ENCODE data around the gene ATP6V0E1.

The ATP6V0E1 gene

DNA sequence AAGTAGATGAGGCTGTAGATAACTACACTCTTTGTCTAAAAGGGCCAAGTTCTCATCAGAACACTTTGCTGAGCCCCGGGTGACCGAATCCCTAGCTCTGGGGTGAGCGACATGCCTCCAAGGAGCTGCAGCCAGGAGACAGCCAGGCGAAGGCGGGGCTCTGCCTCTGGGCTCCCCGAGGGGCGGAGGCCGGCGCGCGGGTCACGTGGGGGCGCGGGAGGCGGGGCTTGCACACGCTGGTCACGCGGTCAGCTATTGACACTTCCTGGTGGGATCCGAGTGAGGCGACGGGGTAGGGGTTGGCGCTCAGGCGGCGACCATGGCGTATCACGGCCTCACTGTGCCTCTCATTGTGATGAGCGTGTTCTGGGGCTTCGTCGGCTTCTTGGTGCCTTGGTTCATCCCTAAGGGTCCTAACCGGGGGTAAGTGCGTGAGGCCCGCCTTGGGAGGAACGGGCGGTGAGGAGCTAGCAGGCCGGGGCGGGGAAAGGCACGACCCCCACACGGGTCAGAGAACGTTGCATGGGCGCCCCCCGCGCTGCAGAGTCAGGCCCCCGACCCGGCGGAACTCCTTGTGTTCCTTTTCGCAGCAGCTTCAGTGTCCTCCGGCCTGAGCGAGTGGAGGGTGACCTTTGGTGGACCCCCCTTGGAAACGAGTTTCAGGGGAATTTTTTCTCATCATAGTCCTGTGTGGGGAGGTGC lies at the start of gene ATP6V0E1:
ATP6V0E1 (plus strand) TSS at position 230 of the 702 bp plus-strand sequence; CDS start at position 320, 90 bp downstream.
- DNase-seq, result peak; percentile 88

DNA sequence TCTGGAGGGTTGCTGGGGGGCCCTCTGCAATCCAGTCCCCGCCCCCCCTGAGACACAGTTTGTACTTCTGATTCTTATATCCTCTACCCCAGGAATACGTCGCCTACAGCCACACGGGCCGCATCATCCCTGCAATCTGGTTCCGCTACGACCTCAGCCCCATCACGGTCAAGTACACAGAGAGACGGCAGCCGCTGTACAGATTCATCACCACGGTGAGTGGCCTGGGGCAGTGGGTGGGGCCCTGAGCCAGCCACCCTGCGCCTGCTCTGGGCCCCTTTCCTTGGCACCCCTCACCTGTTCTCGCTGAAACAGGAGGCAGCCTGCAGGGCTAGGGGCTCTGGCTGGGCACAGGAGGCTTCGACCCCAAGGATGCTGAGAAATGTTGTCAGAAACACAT lies 48.5 kb upstream of the ATP6V0E1 start:
- DNase-seq, result no peak

GRCh38 chr5:172936401-172936800 lies 47.2 kb upstream of the ATP6V0E1 start:
- no peak for DNase-seq

GRCh38 chr5:172939071-172939470 lies 44.5 kb upstream of the ATP6V0E1 start:
- peak; percentile 16 for DNase-seq

- DNase-seq, result no peak
These were observed 43.8 kb upstream of the ATP6V0E1 start for GRCh38 chr5:172939611-172940267.

DNA sequence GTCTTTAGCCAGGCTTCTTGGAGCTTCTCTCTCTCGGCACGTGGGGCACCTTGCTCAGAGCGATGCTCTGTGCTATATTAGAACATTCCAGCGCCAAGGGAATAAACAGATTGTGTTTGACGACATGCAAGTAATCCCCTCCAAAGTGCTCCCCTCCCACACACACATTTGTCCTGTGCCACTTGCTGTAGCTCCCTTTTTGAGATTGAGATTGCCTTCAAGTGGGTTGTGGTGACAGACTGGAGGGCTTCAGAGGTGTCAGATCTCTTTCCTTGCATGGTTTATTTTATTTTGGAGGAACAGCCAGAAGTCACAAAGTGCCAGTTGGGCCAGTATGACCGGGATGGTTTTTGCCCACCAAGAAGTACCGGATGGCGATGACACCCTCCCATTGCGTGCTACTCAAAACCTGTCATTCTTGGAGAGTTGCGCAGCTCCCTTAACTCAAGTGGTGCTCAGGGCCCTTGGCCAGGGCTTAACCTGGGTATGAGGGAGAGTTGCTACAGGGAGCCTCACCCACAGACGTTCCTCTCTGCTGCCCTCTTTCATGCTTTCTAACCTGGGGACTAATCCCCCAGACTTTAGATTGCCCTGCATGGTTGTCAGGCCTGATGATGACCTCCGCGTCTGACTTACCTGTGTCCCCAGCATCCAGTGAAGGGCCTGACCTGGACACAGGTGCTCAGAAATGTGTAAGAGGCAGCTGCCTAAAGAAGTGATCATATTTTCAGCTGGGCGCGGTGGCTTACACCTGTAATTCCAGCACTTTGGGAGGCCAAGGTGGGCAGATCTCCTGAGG lies 43.1 kb upstream of the ATP6V0E1 start:
- no peak for DNase-seq

DNA sequence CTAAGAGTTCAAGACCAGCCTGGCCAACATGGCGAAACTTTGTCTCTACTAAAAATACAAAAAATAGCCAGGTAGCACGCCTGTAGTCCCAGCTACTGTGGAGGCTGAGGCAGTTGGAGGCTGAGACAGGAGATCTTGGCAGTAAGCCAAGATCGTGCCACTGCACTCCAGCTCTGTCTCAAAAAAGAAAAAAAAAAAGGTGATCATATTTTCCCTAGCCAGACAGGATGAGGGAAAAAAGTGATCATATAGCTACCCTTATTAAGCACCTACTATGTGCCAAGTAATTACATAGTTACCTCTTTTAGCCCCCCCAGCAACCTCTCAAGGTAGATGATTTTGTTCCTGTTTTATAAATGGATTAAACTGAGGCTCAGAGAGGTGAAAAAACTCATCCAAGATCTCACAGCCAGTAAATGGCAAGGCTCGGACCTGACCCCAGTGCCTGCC lies 42.5 kb upstream of the ATP6V0E1 start:
- DNase-seq, result no peak

DNA sequence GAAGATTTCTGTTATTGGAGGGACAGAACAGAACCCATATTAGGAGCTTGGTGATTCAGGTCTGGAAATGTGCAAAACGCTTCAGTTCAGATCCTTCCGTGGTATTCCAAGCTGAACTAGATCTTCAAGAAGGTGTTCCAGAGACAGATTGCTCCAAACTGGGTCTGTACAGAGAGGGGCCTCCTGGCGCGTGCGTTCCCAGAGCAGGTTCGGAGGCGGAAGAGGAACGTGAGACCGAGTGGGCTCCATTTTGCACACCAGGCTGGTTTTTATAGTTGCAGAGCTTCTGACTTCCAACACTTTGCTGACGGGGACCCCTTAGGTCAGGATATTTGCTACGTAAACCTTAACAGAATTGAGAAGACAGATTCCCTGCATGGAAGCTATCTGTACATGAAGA lies 41.0 kb upstream of the ATP6V0E1 start:
- no peak for DNase-seq

GRCh38 chr5:172943283-172943841 lies 40.2 kb upstream of the ATP6V0E1 start:
- no peak for DNase-seq

DNA sequence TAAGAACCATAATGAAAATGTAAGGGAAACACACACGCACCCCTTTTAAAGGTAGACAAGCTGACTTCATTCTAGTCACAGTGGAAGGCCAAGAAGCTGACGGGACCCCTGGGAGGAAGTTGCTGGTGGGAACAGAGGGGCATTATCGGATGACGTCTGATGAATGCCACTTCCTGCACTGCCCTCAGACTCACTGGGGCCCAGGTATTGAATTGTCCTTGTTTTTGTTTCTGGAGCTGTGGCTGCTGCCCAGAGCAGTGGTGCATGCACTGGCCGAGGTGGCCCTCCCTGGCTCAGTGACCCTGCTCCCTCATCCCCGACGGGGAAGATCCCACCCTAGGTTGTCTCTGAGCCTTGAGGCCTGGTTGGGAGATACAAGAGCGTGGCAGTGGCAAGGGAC lies 39.7 kb upstream of the ATP6V0E1 start:
- no peak for DNase-seq

- DNase-seq, result no peak
These were observed 38.8 kb upstream of the ATP6V0E1 start for GRCh38 chr5:172944741-172945140.

DNA sequence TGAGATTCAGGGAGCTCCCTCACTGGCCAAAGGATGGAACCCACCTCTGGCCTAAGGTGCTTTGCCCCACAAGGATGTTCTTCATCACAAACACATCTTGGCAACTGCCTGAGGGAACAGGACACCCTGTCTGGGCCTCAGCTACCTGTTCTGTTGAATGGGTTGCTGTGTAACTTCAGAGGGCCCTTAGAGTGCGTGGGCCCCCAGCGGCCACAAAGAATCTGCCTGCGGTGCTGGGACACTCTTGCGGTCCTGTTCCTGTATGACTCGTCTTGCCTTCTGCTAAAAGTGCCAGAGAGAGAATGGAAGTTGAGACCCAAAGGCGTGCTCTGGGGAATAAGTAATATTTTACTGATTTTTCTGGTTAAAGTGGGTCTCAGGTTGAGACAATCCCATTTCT lies 38.4 kb upstream of the ATP6V0E1 start:
- DNase-seq, result no peak

DNA sequence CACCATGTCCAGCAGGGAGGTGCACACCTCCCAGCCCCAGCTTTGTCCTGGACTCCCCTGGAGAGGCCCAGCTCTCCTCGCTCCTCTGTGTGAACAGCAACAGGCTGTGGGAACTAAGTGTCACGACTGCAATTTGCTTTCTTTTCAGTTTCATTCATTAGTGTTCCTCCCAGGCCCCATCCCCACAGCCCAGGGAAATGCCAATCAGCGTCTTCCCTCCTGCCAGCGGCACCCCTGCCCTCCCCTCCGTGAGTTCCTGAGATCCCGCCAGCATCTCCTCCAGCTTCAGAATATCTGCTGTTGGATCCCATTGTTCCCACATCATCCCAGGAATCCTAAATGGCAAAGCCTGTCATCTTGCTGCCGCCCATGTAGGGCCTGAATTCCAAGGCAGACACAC lies 37.4 kb upstream of the ATP6V0E1 start:
- DNase-seq, result no peak

- DNase-seq, result no peak
These were observed 34.1 kb upstream of the ATP6V0E1 start for GRCh38 chr5:172949426-172949825.

DNA sequence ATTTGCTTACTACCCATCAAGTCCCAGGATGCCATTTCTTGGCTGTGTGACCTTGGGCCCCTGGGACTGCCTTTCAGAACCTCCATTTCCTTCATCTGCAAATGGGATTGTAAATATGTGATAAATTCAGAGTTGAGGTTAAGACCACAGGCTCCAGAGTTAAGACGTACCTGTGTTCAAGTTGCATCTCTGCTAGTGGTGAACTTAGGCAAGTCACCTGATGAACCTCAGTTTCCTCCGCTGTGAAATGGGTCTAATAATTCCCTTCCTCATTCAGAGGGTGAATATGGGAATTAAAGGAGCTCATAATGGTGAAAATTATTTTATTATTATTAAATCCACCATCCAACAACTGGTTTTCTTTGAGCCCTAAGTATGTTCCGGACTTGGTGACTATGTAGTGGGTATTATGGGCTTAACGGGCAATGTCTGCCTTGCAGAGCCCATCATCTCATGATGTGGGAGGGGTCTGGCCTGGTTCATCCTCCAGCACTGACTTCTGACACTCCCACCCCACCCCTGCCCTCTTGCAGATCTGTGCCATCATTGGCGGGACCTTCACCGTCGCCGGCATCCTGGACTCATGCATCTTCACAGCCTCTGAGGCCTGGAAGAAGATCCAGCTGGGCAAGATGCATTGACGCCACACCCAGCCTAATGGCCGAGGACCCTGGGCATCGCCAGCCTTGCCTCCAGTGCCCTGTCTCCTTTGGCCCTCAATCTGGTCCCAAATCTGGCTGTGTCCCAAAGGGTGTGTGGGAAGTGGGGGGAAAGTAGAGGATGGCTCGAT lies 33.2 kb upstream of the ATP6V0E1 start:
- DNase-seq, result no peak

- no peak for DNase-seq
These were observed 32.1 kb upstream of the ATP6V0E1 start for GRCh38 chr5:172951371-172952033.

DNA sequence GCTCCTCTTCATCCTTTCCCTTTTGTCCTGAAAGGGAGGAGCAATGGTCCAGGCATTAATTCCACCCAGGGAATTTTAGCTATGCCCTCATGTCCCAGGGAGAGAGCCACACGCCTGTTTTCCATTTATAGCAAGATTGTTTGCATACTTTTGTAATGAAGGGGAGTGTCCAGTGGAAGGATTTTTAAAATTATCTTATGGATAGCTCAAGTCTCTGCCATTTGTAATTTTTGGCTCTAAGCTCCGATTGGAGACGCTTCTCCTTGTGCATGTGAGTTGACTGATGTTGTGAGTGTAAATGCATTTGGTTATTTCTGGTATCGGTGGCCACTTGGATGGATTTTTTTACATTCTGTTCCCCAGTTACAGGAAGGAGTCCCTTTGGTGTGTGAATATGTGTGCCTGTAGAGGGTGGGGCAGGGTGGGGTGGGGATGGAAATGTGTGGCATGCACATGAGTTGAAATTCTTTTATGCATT lies 31.5 kb upstream of the ATP6V0E1 start:
- no peak for DNase-seq

DNA sequence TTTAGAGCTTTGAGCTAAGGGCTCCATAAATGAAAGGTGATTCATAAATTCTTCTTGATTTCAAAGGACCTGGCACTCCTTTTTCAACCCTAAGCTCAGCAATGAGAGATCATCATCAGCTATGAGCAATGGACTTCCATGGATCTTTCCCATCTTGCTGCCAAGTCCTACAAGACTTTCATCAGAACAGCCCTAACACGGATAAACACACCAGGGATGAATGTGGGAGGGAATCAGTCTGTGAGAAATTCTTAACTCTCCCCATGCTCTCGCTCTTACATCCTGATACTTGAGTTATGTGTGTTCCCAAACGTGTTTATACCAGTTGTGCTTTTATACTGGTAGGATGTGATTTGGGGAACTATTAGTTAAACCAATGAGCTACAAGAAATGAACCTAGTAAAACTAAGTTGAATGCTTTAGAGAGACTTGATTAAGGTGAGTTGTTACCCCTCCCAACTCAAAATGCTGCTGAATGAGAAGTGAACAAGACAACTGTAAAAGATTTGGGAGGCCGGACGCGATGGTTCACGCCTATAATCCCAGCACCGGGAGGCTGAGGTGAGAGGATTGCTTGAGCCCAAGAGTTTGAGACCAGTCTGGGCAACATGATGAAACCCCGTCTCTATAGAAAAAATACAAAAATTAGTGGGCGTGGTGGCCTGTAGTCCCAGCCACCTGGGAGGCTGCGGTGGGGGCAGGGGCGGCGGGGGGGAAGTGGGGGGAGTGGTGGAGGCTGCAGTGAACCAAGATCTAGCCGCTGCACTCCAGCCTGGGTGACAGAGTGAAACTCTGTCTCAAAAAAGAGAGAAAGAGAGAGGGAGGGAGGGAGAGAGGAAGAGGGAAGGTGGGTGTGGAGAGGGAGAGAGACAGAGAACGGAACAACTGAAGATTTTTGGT lies 29.5 kb upstream of the ATP6V0E1 start:
- DNase-seq, result no peak

GRCh38 chr5:172954751-172955159 lies 28.8 kb upstream of the ATP6V0E1 start:
- no peak for DNase-seq

DNA sequence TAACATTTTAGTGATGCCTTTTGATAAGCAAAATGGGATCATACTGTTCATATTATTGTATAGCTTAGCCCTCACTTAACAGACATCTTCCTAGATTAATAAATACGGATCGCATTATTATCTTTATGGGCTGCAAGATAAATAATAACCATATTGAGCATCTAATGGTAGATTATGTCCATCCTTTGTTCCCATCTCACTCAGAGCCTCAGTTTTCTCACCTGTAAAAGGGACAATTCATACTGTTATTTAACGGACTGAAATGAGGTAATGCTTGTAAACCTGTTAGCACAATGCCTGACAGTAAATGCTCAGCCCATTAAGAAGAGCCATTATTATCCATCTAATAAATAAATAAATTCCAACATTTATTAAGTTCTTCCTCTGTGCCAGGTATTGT lies 27.3 kb upstream of the ATP6V0E1 start:
- no peak for DNase-seq

DNA sequence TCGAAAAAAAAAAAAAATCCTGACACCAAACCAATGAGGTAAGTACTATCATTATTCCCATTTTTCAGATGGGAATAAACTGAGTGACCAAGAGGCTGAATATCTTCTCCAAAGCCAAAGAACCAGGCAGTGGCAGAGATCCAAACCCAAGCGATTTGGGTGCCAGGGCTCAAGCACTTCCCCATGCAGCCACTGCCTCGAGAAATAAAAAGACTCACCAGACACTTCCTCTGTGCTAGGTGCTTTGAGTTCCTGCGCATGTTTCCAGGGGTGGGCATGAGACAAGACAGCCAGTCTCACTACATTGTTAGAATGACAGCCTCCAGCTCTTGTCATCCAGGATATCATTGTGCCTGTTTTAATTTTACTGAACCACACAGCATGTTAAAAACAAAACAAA lies 26.6 kb upstream of the ATP6V0E1 start:
- no peak for DNase-seq

All from COR-L47 (cell line).